Prostate gland (tissue), 2 donors: Measurements from ENCODE around the gene SLC66A2. TPM values are rescaled to one million over a fixed set of nuclear protein-coding genes. Genes with fewer than 3 reads are reported as not detected.

ENCODE experiments used
- DNase-seq: peaks from one replicate; pipeline ENCODE4 v3.0.0-alpha.2; 2019; ENCODE audit warnings: low spot score
- H3K27ac ChIP-seq, 2 donors: fragments of 200-600 bp; sonication (generic); 2 replicates each; pipeline ENCODE4 v1.5.1; 2017 to 2019
- H3K27me3 ChIP-seq: fragments of 200-600 bp; sonication (generic); replicated peaks from 2 replicates; pipeline ENCODE4 v1.5.1; 2019; ENCODE audit not compliant: insufficient read depth
- H3K36me3 ChIP-seq, 2 donors: fragments of 200-600 bp; sonication (generic); 1 replicate in 1 of 2; 2 replicates in 1 of 2; pipeline versions ENCODE4 v1.5.1 to v1.8.1; 2017 to 2019
- H3K4me1 ChIP-seq: fragments of 200-600 bp; sonication (generic); replicated peaks from 2 replicates; pipeline ENCODE4 v1.5.1; 2019
- H3K4me3 ChIP-seq, 2 donors: fragments of 200-600 bp; sonication (generic); 2 replicates each; pipeline ENCODE4 v1.5.1; 2017 to 2019
- H3K9me3 ChIP-seq: fragments of 200-600 bp; sonication (generic); 2 replicates; pipeline ENCODE4 v1.5.1; 2017
- POLR2A ChIP-seq: fragments of 450-650 bp; IDR thresholded peaks from one replicate; pipeline ENCODE4 v1.6.1; 2016; ENCODE audit warnings: antibody characterized with exemption, mild to moderate bottlenecking
- POLR2AphosphoS5 ChIP-seq: sonication (generic); formaldehyde crosslinking; IDR thresholded peaks from one replicate; pipeline ENCODE4 v1.6.1; 2017; ENCODE audit warnings: antibody characterized with exemption
- WGBS: methylation state at CpG from one replicate; pipeline ENCODE4 v1.1.5; 2018; 5-methylcytosine and 5-hydroxymethylcytosine counted together
- intact Hi-C: fragments of 100-400 bp; cut with DNase I; formaldehyde crosslinking; loops from one replicate; pipeline ENCODE4 v1.14.2; 2022
- total RNA-seq, 2 donors: library from RNA; depleted of rRNA; stranded (reverse); fragments of >200 nt; gene quantifications; one replicate each; pipeline ENCODE4 v1.1.0, GENCODE V29; 2016
- TF ChIP-seq, protein P1 (sequence below), 4 experiments: fragments of 200-600 bp in 2 of 4; fragments of 450-650 bp in 2 of 4; sonication (generic) in 2 of 4; IDR thresholded peaks; 1 replicate in 3 of 4; 2 replicates in 1 of 4; pipeline ENCODE4 v1.5.1; 2016 to 2019; ENCODE audit warnings: antibody characterized with exemption in 4 of 4, mild to moderate bottlenecking in 2 of 4, moderate library complexity in 2 of 4

The SLC66A2 gene
- total RNA-seq, 2 donors from 2014 or later = 37.6 to 74.1 TPM

DNA sequence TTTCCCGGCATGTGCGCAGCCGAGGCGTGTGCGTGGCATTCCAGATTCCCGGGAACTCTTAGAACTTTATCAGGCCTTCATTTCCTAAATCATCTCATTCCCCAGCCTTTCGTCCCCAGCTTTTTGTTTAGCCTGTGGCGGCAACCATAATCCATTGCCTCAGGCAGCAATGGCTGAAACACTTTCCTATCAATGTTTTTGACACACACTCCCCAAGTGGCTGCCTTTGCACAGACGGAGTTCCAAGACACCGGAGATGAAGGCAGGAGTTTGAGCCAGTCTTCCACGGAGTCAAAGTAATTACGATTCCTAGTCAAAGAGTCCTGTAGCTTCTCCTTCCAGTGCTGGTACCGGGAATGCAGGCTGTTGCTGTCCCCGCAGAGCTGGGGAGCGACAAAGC lies 88.9 kb downstream of the SLC66A2 start:
- Histone ChIP-seq H3K27ac (no peak overlapping the region), H3K4me3 (no peak overlapping the region), H3K9me3 (no peaks in the 10 kb centered on the region), H3K4me1 (no peaks in the 10 kb centered on the region), H3K36me3 (no peaks in the 10 kb centered on the region), H3K27me3 (no peaks in the 10 kb centered on the region)
- TF ChIP-seq POLR2AphosphoS5 (no peak), POLR2A (no peak)
- TF ChIP-seq, protein P1, sequence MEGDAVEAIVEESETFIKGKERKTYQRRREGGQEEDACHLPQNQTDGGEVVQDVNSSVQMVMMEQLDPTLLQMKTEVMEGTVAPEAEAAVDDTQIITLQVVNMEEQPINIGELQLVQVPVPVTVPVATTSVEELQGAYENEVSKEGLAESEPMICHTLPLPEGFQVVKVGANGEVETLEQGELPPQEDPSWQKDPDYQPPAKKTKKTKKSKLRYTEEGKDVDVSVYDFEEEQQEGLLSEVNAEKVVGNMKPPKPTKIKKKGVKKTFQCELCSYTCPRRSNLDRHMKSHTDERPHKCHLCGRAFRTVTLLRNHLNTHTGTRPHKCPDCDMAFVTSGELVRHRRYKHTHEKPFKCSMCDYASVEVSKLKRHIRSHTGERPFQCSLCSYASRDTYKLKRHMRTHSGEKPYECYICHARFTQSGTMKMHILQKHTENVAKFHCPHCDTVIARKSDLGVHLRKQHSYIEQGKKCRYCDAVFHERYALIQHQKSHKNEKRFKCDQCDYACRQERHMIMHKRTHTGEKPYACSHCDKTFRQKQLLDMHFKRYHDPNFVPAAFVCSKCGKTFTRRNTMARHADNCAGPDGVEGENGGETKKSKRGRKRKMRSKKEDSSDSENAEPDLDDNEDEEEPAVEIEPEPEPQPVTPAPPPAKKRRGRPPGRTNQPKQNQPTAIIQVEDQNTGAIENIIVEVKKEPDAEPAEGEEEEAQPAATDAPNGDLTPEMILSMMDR (IDR thresholded peaks at IDR 0.05) = no peak
- intact Hi-C loops = no loop called here
- no peak for DNase-seq
- WGBS = 95% methylated on average over 15 of the region's 15 CpGs

DNA sequence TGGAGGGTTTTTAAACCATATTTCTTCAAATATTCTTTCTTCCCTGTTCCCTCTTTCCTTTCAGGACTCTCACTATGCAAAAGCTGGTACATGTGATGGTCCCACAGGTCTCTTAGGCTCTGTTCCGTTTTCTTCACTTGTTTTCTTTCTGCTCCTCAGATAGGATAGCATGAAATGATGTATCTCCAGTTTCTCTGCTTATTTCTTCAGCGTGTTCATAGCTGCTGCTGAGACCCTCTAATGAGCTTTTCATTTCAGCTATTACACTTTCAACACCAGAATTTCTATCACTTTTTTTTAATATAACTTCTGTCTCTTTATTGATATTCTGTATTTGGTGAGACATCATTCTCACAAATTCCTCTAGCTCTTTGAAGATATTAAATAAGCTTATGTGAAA lies 89.8 kb downstream of the SLC66A2 start:
- TF ChIP-seq POLR2A (no peak), POLR2AphosphoS5 (no peak)
- TF ChIP-seq, protein P1 (IDR thresholded peaks at IDR 0.05) = no peak
- Histone ChIP-seq H3K27me3 (no peaks in the 10 kb centered on the region), H3K36me3 (no peaks in the 10 kb centered on the region), H3K27ac (no peak overlapping the region), H3K9me3 (no peaks in the 10 kb centered on the region), H3K4me1 (peaks cover under 1% of the 10 kb centered on the region), H3K4me3 (no peak overlapping the region)
- DNase-seq = no peak
- intact Hi-C loops = no loop called here
- WGBS = 89% methylated on average over 2 of the region's 2 CpGs

DNA sequence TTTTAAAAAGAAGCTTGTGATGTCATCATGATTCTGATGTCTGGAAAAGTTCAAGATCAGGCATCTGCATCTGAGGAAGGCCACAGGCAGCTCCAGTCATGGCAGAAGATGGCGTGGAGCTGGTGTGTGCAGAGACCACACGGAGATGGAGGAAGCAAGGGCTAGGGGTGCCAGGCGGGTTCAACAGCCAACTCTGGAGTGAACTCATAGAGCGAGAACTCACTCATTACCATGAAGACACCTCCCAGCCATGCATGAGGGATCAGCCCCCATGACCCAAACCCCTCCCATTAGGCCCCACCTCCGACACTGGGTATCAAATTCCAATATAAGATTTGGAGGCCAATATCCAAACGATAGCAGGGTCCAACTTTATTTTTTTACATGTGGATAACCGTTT lies 92.1 kb downstream of the SLC66A2 start:
- H3K4me1 ChIP-seq = peaks cover 6% of the 10 kb centered on the region
- H3K9me3 ChIP-seq = no peaks in the 10 kb centered on the region
- TF ChIP-seq POLR2AphosphoS5 = no peak
- TF ChIP-seq, protein P1 (IDR thresholded peaks at IDR 0.05) = no peak
- no peak for TF ChIP-seq POLR2A
- H3K36me3 ChIP-seq = no peaks in the 10 kb centered on the region
- H3K27ac ChIP-seq = no peak overlapping the region
- no peak overlapping the region for H3K4me3 ChIP-seq
- WGBS = 88% methylated on average over 7 of the region's 7 CpGs
- intact Hi-C loops = no loop called here
- DNase-seq = no peak
- no peaks in the 10 kb centered on the region for H3K27me3 ChIP-seq

DNA sequence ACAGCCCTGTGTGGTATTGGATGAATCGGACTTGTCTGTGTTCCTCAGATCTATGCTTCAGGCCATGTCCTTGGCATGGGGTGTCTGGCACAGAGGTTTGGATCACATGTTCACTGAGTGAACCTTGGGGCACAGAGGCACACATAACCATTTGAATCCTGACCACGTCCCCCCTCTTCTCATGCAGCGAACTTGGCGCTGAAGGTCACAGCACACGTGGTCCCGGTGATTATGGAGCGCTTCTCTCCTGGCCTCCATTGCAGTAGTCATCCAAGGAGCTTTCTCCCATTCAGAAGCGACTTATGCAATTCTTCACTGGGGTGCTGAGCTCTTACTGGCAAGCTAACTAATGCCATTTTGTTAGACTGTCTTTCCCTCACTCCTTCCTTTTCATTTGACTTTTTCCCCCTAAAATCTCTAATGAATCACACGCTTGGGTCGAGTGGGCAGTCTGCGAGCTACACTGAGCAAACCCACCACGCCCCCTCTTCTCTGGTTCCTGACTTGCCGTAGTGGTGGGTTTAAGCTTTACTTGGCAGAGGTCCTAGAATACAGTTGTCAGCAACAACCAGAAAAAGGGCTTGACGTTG lies 94.3 kb downstream of the SLC66A2 start:
- TF ChIP-seq, protein P1 (IDR thresholded peaks at IDR 0.05) = no peak
- TF ChIP-seq POLR2A = no peak
- WGBS = 37% methylated on average over 14 of the region's 14 CpGs
- DNase-seq = no peak
- Histone ChIP-seq H3K9me3 (no peaks in the 10 kb centered on the region), H3K27me3 (no peaks in the 10 kb centered on the region), H3K4me1 (peaks cover 6% of the 10 kb centered on the region), H3K4me3 (no peak overlapping the region), H3K36me3 (no peaks in the 10 kb centered on the region), H3K27ac (no peak overlapping the region)
- intact Hi-C loops = no loop called here
